ENCODE results near the gene PUM1.

The PUM1 gene

GRCh38 chr1:31072304-31072746, 6.8 kb upstream of the PUM1 start:
- H2AK5ac ChIP-seq (ENCODE audit: low read depth, low read length), result no peak overlapping the region
- H2BK120ac ChIP-seq (ENCODE audit: low read depth, low read length), result no peak overlapping the region
- no peaks in the 10 kb centered on the region for H3K9me3 ChIP-seq (replicated peaks in 1 of 2; ENCODE audit: control insufficient read depth in 2 of 2, insufficient read depth in 1 of 2, low read depth in 1 of 2, low read length in 2 of 2)
- no peak overlapping the region for H2AFZ ChIP-seq (ENCODE audit: low read length)
- no peak overlapping the region for H3K4me2 ChIP-seq (ENCODE audit: insufficient read depth, low read length, poor library complexity, severe bottlenecking)
- peaks cover 0 to 2% of the 10 kb centered on the region in 2 donors for H3K4me1 ChIP-seq (ENCODE audit: control insufficient read depth in 2 of 2, insufficient read depth in 1 of 2, low read depth in 1 of 2, low read length in 2 of 2)
- no peak overlapping the region for H3K27ac ChIP-seq (replicated peaks; ENCODE audit: low read length)
- no peak overlapping the region for H2BK12ac ChIP-seq (ENCODE audit: low read length)
- H3K79me1 ChIP-seq (ENCODE audit: low read depth, low read length), result no peaks in the 10 kb centered on the region
- H2BK5ac ChIP-seq (ENCODE audit: low read length), result no peak overlapping the region
- H2BK15ac ChIP-seq (ENCODE audit: low read length), result no peak overlapping the region
- H3K36me3 ChIP-seq (replicated peaks in 1 of 2; ENCODE audit: control insufficient read depth in 2 of 2, insufficient read depth in 2 of 2, low read length in 2 of 2), result no peaks in the 10 kb centered on the region
- H3K23ac ChIP-seq (ENCODE audit: low read depth, low read length, poor library complexity), result no peak overlapping the region
- H4K91ac ChIP-seq (ENCODE audit: low read depth, low read length, poor library complexity), result no peak overlapping the region
- no CpG with 5 or more reads among the region's 4 CpGs for WGBS, 2 donors (ENCODE audit: extremely low coverage in 2 of 2, insufficient read length in 2 of 2, insufficient replicate concordance in 1 of 2)
- H3K9ac ChIP-seq (ENCODE audit: low read depth, low read length, poor library complexity), result no peak overlapping the region
- H4K8ac ChIP-seq (ENCODE audit: low read depth, low read length), result no peak overlapping the region
- DNase-seq (ENCODE audit: low spot score), result no peak
- H3K4me3 ChIP-seq (ENCODE audit: low read length in 2 of 2), result no peak overlapping the region
- no peak overlapping the region for H3K4ac ChIP-seq (ENCODE audit: low read length)
- no peak overlapping the region for H3K14ac ChIP-seq (ENCODE audit: low read length)
- H3K18ac ChIP-seq (ENCODE audit: low read length), result no peak overlapping the region
- no peaks in the 10 kb centered on the region for H3K27me3 ChIP-seq (ENCODE audit: control insufficient read depth in 3 of 3, insufficient read depth in 3 of 3, low read depth in 1 of 3, low read length in 3 of 3)

- H4K8ac ChIP-seq (ENCODE audit: low read depth, low read length), result no peak overlapping the region
Measured at GRCh38 chr1:31069392-31069791, 3.9 kb upstream of the PUM1 start.

GRCh38 chr1:31064718-31065309, 703 bp downstream of the PUM1 start:
- H3K4me1 ChIP-seq (ENCODE audit: control insufficient read depth in 2 of 2, insufficient read depth in 1 of 2, low read depth in 1 of 2, low read length in 2 of 2), result peaks cover 0 to 2% of the 10 kb centered on the region in 2 donors
- no peaks in the 10 kb centered on the region for H3K9me3 ChIP-seq (replicated peaks in 1 of 2; ENCODE audit: control insufficient read depth in 2 of 2, insufficient read depth in 1 of 2, low read depth in 1 of 2, low read length in 2 of 2)
- no peaks in the 10 kb centered on the region for H3K79me1 ChIP-seq (ENCODE audit: low read depth, low read length)
- H2BK5ac ChIP-seq (ENCODE audit: low read length), result peak overlapping the region; percentile 93
- no peaks in the 10 kb centered on the region for H3K27me3 ChIP-seq (ENCODE audit: control insufficient read depth in 3 of 3, insufficient read depth in 3 of 3, low read depth in 1 of 3, low read length in 3 of 3)
- H3K9ac ChIP-seq (ENCODE audit: low read depth, low read length, poor library complexity), result peak overlapping the region; percentile 85
- no peak overlapping the region for H3K23ac ChIP-seq (ENCODE audit: low read depth, low read length, poor library complexity)
- H4K8ac ChIP-seq (ENCODE audit: low read depth, low read length), result no peak overlapping the region
- H3K4ac ChIP-seq (ENCODE audit: low read length), result no peak overlapping the region
- no peak overlapping the region for H2BK12ac ChIP-seq (ENCODE audit: low read length)
- H3K36me3 ChIP-seq (replicated peaks in 1 of 2; ENCODE audit: control insufficient read depth in 2 of 2, insufficient read depth in 2 of 2, low read length in 2 of 2), result peaks cover 0 to 26% of the 10 kb centered on the region in 2 donors
- H3K27ac ChIP-seq (replicated peaks; ENCODE audit: low read length), result peak overlapping the region; percentile 98
- peak overlapping the region; percentile 97 for H2AFZ ChIP-seq (ENCODE audit: low read length)
- H2AK5ac ChIP-seq (ENCODE audit: low read depth, low read length), result peak overlapping the region; percentile 85
- WGBS, 2 donors (ENCODE audit: extremely low coverage in 2 of 2, insufficient read length in 2 of 2, insufficient replicate concordance in 1 of 2), result no CpG with 5 or more reads among the region's 19 CpGs
- H2BK15ac ChIP-seq (ENCODE audit: low read length), result peak overlapping the region; percentile 45
- peak overlapping the region; percentile 73 for H2BK120ac ChIP-seq (ENCODE audit: low read depth, low read length)
- H3K18ac ChIP-seq (ENCODE audit: low read length), result peak overlapping the region; percentile 95
- H3K4me2 ChIP-seq (ENCODE audit: insufficient read depth, low read length, poor library complexity, severe bottlenecking), result peak overlapping the region; percentile 51
- H4K91ac ChIP-seq (ENCODE audit: low read depth, low read length, poor library complexity), result peak overlapping the region; percentile 92
- no peak overlapping the region for H3K14ac ChIP-seq (ENCODE audit: low read length)
- H3K4me3 ChIP-seq (ENCODE audit: low read length in 2 of 2), result peak overlapping the region; percentile 73 to 85
- DNase-seq (ENCODE audit: low spot score), result no peak

More at GRCh38 chr1:31069392-31069791, 3.9 kb upstream of the PUM1 start:
- H3K27me3 ChIP-seq (ENCODE audit: control insufficient read depth in 3 of 3, insufficient read depth in 3 of 3, low read depth in 1 of 3, low read length in 3 of 3), result no peaks in the 10 kb centered on the region
- no peak overlapping the region for H4K91ac ChIP-seq (ENCODE audit: low read depth, low read length, poor library complexity)
- no peak overlapping the region for H2BK12ac ChIP-seq (ENCODE audit: low read length)
- no peak overlapping the region for H2BK5ac ChIP-seq (ENCODE audit: low read length)
- H2AK5ac ChIP-seq (ENCODE audit: low read depth, low read length), result no peak overlapping the region
- H3K14ac ChIP-seq (ENCODE audit: low read length), result no peak overlapping the region
- no peak overlapping the region for H3K27ac ChIP-seq (replicated peaks; ENCODE audit: low read length)
- H3K4me2 ChIP-seq (ENCODE audit: insufficient read depth, low read length, poor library complexity, severe bottlenecking), result no peak overlapping the region
- no peak for DNase-seq (ENCODE audit: low spot score)
- WGBS, 2 donors (ENCODE audit: extremely low coverage in 2 of 2, insufficient read length in 2 of 2, insufficient replicate concordance in 1 of 2), result no CpG with 5 or more reads among the region's 9 CpGs
- H2AFZ ChIP-seq (ENCODE audit: low read length), result no peak overlapping the region
- H3K18ac ChIP-seq (ENCODE audit: low read length), result no peak overlapping the region
- H3K36me3 ChIP-seq (replicated peaks in 1 of 2; ENCODE audit: control insufficient read depth in 2 of 2, insufficient read depth in 2 of 2, low read length in 2 of 2), result no peaks in the 10 kb centered on the region
- H3K9me3 ChIP-seq (replicated peaks in 1 of 2; ENCODE audit: control insufficient read depth in 2 of 2, insufficient read depth in 1 of 2, low read depth in 1 of 2, low read length in 2 of 2), result no peaks in the 10 kb centered on the region
- H3K4ac ChIP-seq (ENCODE audit: low read length), result no peak overlapping the region
- H3K4me1 ChIP-seq (ENCODE audit: control insufficient read depth in 2 of 2, insufficient read depth in 1 of 2, low read depth in 1 of 2, low read length in 2 of 2), result peaks cover 0 to 2% of the 10 kb centered on the region in 2 donors
- H2BK15ac ChIP-seq (ENCODE audit: low read length), result no peak overlapping the region
- H3K79me1 ChIP-seq (ENCODE audit: low read depth, low read length), result no peaks in the 10 kb centered on the region
- no peak overlapping the region for H3K9ac ChIP-seq (ENCODE audit: low read depth, low read length, poor library complexity)
- no peak overlapping the region for H3K4me3 ChIP-seq (ENCODE audit: low read length in 2 of 2)
- no peak overlapping the region for H2BK120ac ChIP-seq (ENCODE audit: low read depth, low read length)
- H3K23ac ChIP-seq (ENCODE audit: low read depth, low read length, poor library complexity), result no peak overlapping the region

GRCh38 chr1:31064111-31064717, 1.3 kb downstream of the PUM1 start:
- Histone ChIP-seq H3K18ac (ENCODE audit: low read length) (no peak overlapping the region), H2BK15ac (ENCODE audit: low read length) (no peak overlapping the region), H3K4ac (ENCODE audit: low read length) (no peak overlapping the region), H3K14ac (ENCODE audit: low read length) (no peak overlapping the region), H3K4me1 (ENCODE audit: control insufficient read depth in 2 of 2, insufficient read depth in 1 of 2, low read depth in 1 of 2, low read length in 2 of 2) (peaks cover 0 to 2% of the 10 kb centered on the region in 2 donors), H2AK5ac (ENCODE audit: low read depth, low read length) (no peak overlapping the region), H3K9me3 (replicated peaks in 1 of 2; ENCODE audit: control insufficient read depth in 2 of 2, insufficient read depth in 1 of 2, low read depth in 1 of 2, low read length in 2 of 2) (peaks cover 0 to 2% of the 10 kb centered on the region in 2 donors), H3K4me2 (ENCODE audit: insufficient read depth, low read length, poor library complexity, severe bottlenecking) (peak overlapping the region; percentile 25), H3K27me3 (ENCODE audit: control insufficient read depth in 3 of 3, insufficient read depth in 3 of 3, low read depth in 1 of 3, low read length in 3 of 3) (no peaks in the 10 kb centered on the region), H2BK12ac (ENCODE audit: low read length) (no peak overlapping the region), H2AFZ (ENCODE audit: low read length) (no peak overlapping the region), H2BK5ac (ENCODE audit: low read length) (no peak overlapping the region), H4K8ac (ENCODE audit: low read depth, low read length) (no peak overlapping the region), H3K79me1 (ENCODE audit: low read depth, low read length) (peaks cover under 1% of the 10 kb centered on the region), H4K91ac (ENCODE audit: low read depth, low read length, poor library complexity) (no peak overlapping the region), H3K36me3 (replicated peaks in 1 of 2; ENCODE audit: control insufficient read depth in 2 of 2, insufficient read depth in 2 of 2, low read length in 2 of 2) (peaks cover 1 to 31% of the 10 kb centered on the region in 2 donors), H3K4me3 (ENCODE audit: low read length in 2 of 2) (peak overlapping the region; percentile 73 to 79), H3K23ac (ENCODE audit: low read depth, low read length, poor library complexity) (no peak overlapping the region), H2BK120ac (ENCODE audit: low read depth, low read length) (no peak overlapping the region), H3K9ac (ENCODE audit: low read depth, low read length, poor library complexity) (no peak overlapping the region), H3K27ac (replicated peaks; ENCODE audit: low read length) (peak overlapping the region; percentile 70)
- no peak for DNase-seq (ENCODE audit: low spot score)
- no CpG with 5 or more reads among the region's 8 CpGs for WGBS, 2 donors (ENCODE audit: extremely low coverage in 2 of 2, insufficient read length in 2 of 2, insufficient replicate concordance in 1 of 2)
